Hematopoietic multipotent progenitor cell (in vitro differentiated cells): ENCODE results near the gene DDX20. TPM values are rescaled to one million over a fixed set of nuclear protein-coding genes. Genes with fewer than 3 reads are reported as not detected.
A peak's percentile ranks its signal among the peaks of the same experiment; 100 is the strongest.

Experiments
- DNase-seq, 3 donors: peaks; one replicate each; pipeline ENCODE4 v3.0.0-alpha.2; 2011 to 2015; ENCODE audit warnings: low read depth in 2 of 3, low spot score in 2 of 3
- total RNA-seq: library from RNA; depleted of rRNA; stranded (reverse); fragments of >200 nt; gene quantifications from one replicate; pipeline ENCODE4 v1.2.3, GENCODE V29; 2012

DDX20 gene
- total RNA-seq, 1 donor: 9.4 TPM

DNA sequence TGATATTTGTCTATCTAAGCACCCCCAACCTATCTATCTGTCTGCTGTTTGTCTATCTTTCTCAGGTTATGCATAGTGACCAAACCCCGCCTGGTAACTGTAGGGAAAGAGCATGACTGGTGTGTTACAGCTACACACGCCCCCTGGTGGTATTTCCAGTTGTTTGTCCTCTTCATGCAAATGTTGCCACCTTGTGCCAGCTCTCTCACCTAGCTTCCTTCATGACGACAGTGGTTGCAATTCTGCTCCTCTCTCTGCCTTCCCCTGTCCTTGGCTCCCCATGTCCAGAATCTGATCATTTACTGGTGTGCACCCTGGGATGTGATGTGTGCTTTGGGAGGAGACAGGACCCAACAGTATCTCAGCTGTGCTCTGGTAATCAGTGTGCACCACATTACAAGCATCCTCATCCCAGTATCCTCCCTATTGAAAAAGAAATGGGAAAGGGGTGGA, 8.4 kb upstream of the DDX20 start:
- DNase-seq: peak; percentile 33 to 71 (median 61)

DNA sequence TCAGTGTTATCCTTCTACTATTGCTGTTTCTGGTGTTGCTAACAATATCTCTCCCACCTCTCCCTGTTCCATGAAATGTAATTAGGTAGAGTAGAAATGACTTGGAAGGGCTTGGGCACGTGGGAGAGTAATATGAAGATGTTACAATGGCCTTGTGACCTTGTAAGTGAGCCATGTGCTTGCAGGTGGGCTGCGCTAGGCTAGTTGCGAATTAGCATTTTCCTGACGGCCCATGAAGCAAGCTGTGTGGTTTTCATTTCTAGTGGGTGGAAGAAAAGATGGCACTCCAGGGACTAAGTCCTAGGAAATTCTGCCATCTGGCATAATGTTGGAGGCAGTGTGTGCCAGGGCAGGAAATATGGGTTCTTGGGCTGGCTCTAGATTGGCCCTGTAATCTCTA, 7.8 kb upstream of the DDX20 start:
- DNase-seq: no peak

- no peak for DNase-seq
These were observed 6.1 kb upstream of the DDX20 start for GRCh38 chr1:111749628-111750027.

GRCh38 chr1:111750856-111751255, 4.8 kb upstream of the DDX20 start:
- no peak for DNase-seq

DNA sequence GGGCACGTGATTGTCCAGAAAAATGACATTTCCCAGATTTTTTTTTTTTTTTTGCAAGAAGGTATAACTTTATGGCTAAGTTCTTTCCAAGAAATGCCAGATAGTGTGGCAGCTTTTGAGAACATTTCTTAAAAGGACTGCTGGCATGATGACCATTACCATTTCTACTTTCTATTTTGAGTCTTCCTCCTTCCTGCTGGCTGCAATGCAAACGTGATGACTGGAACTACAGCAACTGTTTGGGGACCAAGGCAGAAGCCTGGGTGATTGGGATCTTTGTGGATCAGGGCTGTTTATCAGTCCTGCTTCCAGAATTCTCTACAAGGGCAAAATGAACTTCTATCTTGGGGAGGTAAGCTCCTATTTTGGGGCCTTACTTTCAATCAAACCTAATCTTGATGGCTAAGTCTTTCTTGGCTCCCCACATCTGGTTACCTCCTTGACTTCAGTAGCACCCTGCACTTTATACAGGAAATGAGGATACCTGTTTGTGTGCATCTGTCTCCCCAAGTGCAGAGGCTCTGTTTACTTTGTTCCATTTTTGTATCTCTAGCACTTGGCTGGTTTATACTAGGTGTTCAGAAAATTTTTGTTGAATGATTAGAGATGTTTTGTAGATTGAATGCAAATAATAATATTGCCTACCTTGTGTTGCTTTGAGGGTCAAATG, 3.7 kb upstream of the DDX20 start:
- no peak for DNase-seq

GRCh38 chr1:111754984-111755330, 744 bp upstream of the DDX20 start:
- DNase-seq: no peak

DNA sequence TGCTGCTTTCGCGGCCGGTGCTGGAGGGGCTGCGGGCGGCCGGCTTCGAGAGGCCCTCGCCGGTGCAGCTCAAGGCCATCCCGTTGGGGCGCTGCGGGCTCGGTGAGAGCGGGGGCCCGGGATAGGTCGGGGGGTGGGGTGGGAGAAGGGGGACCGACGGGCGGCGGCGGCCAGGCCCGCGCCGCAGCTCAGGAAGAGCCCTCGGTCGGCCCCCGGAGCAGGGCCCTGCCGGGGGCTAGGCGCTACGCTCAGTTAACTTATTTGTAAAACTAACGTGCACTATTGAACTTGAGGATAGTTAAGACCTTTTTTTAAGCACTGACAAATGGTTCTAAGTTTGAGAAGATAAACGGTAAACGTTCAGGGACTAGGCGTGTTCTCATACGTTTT, 418 bp downstream of the DDX20 start:
- DNase-seq: no peak

DNA sequence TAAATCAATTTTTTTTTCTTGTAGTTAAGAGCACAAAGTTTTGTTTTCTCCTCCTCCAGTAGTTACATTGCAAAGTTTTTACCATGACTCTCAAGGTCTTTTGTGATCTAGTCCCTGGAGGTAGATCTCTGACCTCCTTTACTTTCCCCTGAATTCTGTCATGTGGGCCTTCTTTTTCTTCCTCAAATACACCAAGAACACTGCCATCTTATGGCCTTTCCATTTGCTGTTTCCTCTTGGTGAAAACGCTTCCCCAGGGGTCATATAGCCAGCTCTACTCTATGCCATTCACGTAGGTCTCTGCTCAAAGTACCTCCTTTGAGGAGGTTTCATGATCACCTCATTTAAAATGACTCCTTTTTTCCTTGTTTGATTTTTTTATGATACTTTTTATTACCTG, 2.7 kb downstream of the DDX20 start:
- DNase-seq: peak in 1 of 3 donors; percentile 50

- DNase-seq: no peak
These were observed 6.0 kb downstream of the DDX20 start for GRCh38 chr1:111761717-111762116.

DNA sequence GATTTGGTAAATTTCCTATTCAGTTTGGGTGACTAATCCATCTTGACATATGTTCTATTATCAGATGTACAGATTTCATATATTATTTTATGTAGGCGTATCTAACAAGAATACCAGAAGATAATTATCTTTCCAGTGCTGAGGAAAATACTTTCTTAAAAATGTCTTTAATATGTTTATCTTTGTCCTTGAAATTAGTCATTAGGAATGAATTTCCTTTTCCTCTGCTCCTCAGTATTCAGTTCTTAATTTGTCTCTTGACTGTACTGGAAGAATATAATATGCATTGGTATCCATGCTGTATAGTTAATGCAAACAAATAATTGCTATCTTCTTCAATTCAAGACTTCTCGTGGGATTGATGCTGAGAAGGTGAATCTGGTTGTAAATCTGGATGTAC, 6.6 kb downstream of the DDX20 start:
- DNase-seq: no peak

DNA sequence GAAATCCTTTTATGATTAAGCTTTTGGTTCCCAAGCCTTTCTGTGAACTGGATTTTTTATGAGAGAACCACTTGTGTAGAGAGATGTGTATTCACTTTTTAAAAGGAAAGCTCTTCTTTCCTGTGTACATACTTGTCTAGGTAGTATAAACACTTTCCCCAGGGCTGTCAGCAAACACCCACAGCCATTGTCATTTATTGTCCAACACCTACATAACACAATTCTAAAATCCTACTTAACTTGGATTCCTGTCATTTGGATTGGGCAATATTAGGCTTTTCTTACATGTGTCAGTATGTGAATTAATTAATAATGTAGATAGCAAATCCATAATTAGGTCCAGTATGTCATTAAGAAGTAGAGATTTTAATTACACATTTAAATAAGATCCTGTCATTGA, 12.3 kb downstream of the DDX20 start:
- DNase-seq: no peak

DNA sequence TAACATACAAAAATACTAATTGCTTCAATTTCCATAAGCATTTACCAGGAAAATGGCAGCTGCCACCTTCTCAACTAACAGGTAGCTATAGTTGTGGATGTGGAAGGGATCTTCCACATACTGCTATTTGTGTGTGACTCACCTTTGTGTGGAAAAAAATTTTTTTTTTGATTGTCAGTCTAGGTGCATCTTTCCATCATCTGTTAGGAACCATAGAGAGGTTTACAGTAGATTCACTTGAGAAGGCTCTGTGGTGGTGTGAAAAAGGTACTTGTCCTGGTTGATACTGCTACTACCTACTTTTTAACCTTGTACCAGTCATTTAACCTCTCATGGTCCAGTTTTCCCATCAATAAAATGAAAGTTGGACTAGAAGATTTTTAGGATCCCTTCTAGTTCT, 12.9 kb downstream of the DDX20 start:
- no peak for DNase-seq

GRCh38 chr1:111769517-111770146, 13.9 kb downstream of the DDX20 start:
- peak; percentile 30 to 90 (median 70) for DNase-seq

DNA sequence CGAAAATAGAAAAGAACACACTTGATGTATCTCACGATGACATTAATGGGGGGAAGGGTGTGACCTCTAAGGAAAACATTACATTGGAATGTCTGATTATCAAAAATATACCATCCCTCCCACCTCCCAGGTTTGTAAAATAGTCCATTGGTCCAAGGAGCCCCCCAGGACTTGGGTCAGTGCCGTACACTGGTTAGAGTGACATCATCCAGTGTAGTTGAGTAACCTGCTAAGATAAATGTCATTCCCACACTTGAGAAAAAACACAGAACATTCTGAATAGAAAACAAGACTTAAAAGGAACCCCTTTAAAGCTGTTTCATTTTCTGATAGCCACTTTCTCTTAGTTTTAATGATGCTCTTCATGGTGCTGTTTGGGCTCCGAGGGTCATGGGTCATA, 15.2 kb downstream of the DDX20 start:
- DNase-seq: no peak

DNA sequence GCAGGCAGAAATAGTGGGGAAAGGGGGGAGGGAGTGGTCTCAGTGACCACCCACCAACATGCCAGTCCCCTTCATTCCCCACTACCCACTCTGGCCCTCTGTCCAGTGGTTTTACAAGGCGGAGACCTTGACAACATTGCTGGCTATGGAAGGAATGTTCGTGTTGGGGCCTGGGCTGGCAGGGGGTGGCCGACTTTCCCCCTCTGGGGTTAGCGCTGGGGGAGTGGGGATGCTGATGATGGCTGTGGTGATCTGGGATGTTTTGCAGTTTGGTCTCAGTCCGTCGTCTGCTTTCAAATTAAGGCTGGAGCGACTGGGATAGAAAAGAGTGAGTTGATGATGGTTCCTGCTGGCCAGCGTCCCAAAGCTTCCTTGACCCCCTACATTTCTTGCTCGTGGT, 20.3 kb downstream of the DDX20 start:
- DNase-seq: no peak

- no peak for DNase-seq
These were observed 20.7 kb downstream of the DDX20 start for GRCh38 chr1:111776391-111776790.

DNA sequence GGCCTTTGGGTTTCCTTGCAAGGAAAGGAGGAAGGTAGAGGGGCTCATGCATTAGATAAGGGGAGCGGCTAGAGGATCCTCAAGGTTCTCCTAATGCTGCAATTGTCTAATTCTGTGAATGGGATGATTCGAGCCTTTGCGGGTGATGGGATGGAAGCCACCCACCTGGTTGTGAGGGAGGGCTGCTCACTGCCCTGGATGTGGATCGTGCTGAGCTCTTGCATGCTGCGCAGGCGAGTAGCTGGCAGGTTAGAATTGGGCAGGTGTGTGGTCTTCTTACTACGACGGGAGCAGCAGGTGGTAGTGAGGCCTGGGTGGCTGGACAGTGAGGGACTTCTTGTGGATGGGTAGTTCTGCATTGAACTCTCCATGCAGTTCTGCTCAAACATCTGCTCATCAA, 21.2 kb downstream of the DDX20 start:
- DNase-seq: no peak

GRCh38 chr1:111777301-111777700, 21.6 kb downstream of the DDX20 start:
- DNase-seq: no peak

GRCh38 chr1:111778066-111778465, 22.4 kb downstream of the DDX20 start:
- DNase-seq: no peak

GRCh38 chr1:111778541-111779051, 22.9 kb downstream of the DDX20 start:
- no peak for DNase-seq

- no peak for DNase-seq
These were observed 23.8 kb downstream of the DDX20 start for GRCh38 chr1:111779546-111779945.

DNA sequence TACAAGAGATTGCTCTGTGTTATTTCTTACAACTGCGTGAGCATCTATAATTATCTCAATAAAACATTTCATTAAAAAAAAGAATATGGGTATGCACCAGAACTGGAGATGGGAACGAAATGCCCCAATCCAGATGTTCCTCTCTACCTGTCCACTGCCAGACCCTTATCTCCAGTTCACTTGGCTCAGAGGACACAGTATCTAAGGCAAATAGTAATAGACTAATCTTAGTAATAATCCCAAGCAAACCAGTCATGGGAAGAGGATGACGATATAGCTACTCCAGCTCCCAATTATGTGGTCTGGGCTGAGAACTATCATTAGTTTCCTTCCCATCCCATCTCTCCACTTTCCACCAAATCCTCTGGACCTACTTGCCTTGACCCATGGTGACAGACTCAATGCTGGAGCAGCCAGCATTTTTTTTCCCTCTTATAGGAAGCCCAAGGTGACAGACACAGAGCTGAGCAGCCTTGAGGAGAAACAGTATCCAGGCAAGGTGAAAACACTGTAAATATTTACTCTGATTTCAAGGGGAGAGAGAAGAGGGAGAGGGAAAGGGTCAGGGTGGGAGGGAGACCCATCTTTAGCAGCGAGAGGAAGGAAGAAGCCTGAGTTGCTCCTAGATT, 28.7 kb downstream of the DDX20 start:
- no peak for DNase-seq
